ENCODE results near the gene HJURP.

GRCh38 chr2:233799716-233800115, 54.6 kb downstream of the HJURP start:
- TF ChIP-seq HDAC2 (IDR thresholded peaks at IDR 0.05) (no peak), CTCF (IDR thresholded peaks at IDR 0.05) (no peak), CHD2 (IDR thresholded peaks at IDR 0.05; ENCODE audit: low read length, partially characterized antibody) (no peak), HOXA7 (CRISPR knock-in tag; IDR thresholded peaks at IDR 0.05) (no peak), MAX (IDR thresholded peaks at IDR 0.05) (no peak), ELK1 (IDR thresholded peaks at IDR 0.05; ENCODE audit: low read depth, low read length) (no peak)
